Measurements from ENCODE around the gene UMAD1.
"Not testable (repeated sequence)": the region's sequence is repeated elsewhere in the genome, so short reads cannot be mapped to it uniquely, and the experiment has no call there.

The UMAD1 gene

GRCh38 chr7:7653593-7654187 lies 13.1 kb downstream of the UMAD1 start:
- DNase-seq = peak; percentile 69

- DNase-seq = no peak
These were observed 14.6 kb downstream of the UMAD1 start for GRCh38 chr7:7654964-7655715.

- not testable (repeated sequence) for DNase-seq
These were observed 15.9 kb downstream of the UMAD1 start for GRCh38 chr7:7656459-7656858.

- peak; percentile 66 for DNase-seq
These were observed 22.0 kb downstream of the UMAD1 start for GRCh38 chr7:7662527-7662926.

- DNase-seq = peak; percentile 38
These were observed 23.7 kb downstream of the UMAD1 start for GRCh38 chr7:7664291-7664690.

GRCh38 chr7:7665031-7665430 lies 24.5 kb downstream of the UMAD1 start:
- no peak for DNase-seq

GRCh38 chr7:7667187-7667586 lies 26.6 kb downstream of the UMAD1 start:
- DNase-seq = peak; percentile 19

- DNase-seq = no peak
These were observed 28.2 kb downstream of the UMAD1 start for GRCh38 chr7:7668706-7669105.

- no peak for DNase-seq
These were observed 29.9 kb downstream of the UMAD1 start for GRCh38 chr7:7670490-7670889.

GRCh38 chr7:7671361-7671760 lies 30.8 kb downstream of the UMAD1 start:
- DNase-seq = no peak

GRCh38 chr7:7672545-7673239 lies 32.1 kb downstream of the UMAD1 start:
- DNase-seq = no peak

- no peak for DNase-seq
These were observed 32.6 kb downstream of the UMAD1 start for GRCh38 chr7:7673240-7673550.

- no peak for DNase-seq
These were observed 35.1 kb downstream of the UMAD1 start for GRCh38 chr7:7675686-7676085.

GRCh38 chr7:7679640-7680039 lies 39.1 kb downstream of the UMAD1 start:
- DNase-seq = peak; percentile 64

- DNase-seq = peak; percentile 87
These were observed 40.8 kb downstream of the UMAD1 start for GRCh38 chr7:7681191-7681935.

GRCh38 chr7:7681936-7682329 lies 41.4 kb downstream of the UMAD1 start:
- peak; percentile 39 for DNase-seq

- no peak for DNase-seq
These were observed 42.3 kb downstream of the UMAD1 start for GRCh38 chr7:7682861-7683260.

GRCh38 chr7:7686811-7687508 lies 46.4 kb downstream of the UMAD1 start:
- no peak for DNase-seq

- DNase-seq = no peak
These were observed 47.2 kb downstream of the UMAD1 start for GRCh38 chr7:7687800-7688199.

GRCh38 chr7:7688310-7688709 lies 47.8 kb downstream of the UMAD1 start:
- no peak for DNase-seq

GRCh38 chr7:7688956-7689355 lies 48.4 kb downstream of the UMAD1 start:
- no peak for DNase-seq

- no peak for DNase-seq
These were observed 53.3 kb downstream of the UMAD1 start for GRCh38 chr7:7693881-7694280.

- no peak for DNase-seq
These were observed 54.0 kb downstream of the UMAD1 start for GRCh38 chr7:7694542-7694941.
